ENCODE results near the gene MUC5AC.

GRCh38 chr11:1228921-1229451 is 71.2 kb downstream of the MUC5AC start:
- TF ChIP-seq CTCF (optimal IDR thresholded peaks at IDR 0.05 in 1 of 3, IDR thresholded peaks at IDR 0.05 in 1 of 3, conservative IDR thresholded peaks at IDR 0.05 in 1 of 3; ENCODE audit: extremely low read depth in 1 of 3, insufficient read depth in 2 of 3, low read length in 3 of 3): no peak
- TF ChIP-seq EZH2 (IDR thresholded peaks at IDR 0.05; ENCODE audit: low read length): no peak
